ENCODE results near the gene UBL5.
"Not testable (repeated sequence)": the region's sequence is repeated elsewhere in the genome, so short reads cannot be mapped to it uniquely, and the experiment has no call there.

The UBL5 gene

DNA sequence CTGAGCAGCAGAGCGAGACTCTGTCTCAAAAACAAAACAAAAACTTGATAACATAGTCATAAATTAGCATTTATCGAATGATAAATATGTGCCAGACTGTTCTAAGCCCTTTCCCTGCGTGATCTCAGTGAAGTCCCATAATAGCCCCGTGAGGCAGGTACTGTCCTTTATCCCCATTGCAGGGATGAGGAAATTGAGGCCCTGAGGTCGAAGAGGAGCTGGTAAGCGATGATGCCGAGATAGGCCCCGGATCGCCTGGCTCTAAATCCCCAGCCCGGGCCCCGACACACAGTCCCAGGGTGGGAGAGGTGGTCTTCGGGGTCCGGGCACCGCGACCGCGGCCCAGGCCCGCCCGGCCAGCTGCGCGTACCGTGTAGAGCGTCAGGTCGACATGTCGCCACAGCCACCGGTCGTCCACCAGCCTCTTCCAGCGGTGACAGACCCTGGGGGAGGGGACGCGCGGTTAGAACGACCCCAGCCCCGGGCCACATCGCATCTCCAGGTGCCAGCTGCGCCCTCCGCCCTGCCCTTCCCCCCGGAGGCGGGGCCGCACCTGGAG, 9.5 kb upstream of the UBL5 start:
- DNase-seq = no peak

DNA sequence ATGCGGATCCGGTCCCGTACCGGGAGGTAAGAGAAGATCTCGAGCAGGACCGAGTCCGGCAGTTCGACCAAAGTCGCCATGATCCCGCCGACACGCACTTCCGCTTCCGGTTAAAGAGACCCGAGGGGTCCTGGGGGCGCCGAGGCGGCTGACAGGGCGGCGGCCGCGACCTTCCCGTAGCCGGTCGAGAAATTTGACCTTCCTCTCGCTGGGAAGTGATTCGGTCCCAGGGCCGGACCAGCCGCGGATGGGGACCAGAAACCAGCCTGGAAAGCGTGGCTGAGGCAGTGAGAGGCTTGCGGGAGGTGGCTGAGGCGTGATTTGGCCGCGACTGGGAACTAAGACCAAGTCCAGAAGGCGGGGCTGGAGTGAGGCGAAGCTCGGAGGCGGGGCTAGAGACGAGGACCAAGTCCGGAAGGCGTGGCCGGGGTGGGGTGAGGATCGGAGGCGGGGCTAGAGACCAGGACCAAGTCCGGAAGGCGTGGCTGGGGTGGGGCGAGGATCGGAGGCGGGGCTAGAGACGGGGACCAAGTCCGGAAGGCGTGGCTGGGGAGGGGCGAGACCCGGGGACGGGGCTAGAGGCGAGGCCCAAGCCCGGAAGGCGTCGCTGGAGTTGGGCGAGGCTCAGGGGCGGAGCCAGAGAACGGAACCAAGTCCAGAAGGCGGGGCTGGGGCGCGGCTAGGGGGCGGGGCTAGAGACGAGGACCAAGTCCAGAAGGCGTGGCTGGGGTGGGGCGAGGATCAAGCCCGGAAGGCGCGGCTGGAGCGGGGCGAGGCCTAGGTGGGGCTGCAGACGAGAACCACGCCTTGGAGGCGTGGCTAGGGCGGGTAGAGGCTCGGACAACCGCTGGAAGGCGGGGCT, 8.8 kb upstream of the UBL5 start, which contains the start of gene FBXL12:
Gene FBXL12, minus strand, starts transcription at position 346 of the 862 bp plus-strand sequence. Its CDS starts 266 bp downstream, at position 80.
- peak; percentile 88 for DNase-seq

DNA sequence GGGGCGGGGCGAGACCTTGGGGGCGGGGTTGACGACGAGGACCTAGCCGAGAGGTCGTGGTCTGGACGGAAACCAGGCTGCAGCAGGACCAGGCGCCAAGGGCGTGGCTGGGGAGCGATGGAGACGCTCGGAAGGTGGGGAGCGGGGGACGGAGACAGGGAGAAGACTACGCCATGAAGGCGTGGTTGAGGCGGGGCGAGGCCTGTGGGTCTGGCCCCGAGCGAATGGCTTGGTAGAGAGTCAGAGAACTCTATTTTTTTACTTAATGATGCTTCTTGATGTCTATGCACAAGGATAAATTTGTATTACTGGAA, 8.2 kb upstream of the UBL5 start:
- peak; percentile 80 for DNase-seq

DNA sequence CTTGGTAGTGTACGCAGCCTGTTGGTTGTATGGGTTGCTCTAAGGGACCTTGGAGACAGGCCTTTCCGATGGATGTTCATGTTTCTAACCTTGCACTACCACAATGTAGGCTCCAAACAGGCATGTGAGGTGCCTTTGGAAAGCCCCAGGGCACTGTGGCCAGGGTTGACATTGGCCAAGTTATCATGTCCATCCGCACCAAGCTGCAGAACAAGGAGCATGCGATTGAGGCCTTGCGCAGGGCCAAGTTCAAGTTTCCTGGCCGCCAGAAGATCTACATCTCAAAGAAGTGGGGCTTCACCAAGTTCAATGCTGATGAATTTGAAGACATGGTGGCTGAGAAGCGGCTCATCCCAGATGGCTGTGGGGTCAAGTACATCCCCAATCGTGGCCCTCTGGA, 7.7 kb upstream of the UBL5 start:
- DNase-seq = not testable (repeated sequence)

DNA sequence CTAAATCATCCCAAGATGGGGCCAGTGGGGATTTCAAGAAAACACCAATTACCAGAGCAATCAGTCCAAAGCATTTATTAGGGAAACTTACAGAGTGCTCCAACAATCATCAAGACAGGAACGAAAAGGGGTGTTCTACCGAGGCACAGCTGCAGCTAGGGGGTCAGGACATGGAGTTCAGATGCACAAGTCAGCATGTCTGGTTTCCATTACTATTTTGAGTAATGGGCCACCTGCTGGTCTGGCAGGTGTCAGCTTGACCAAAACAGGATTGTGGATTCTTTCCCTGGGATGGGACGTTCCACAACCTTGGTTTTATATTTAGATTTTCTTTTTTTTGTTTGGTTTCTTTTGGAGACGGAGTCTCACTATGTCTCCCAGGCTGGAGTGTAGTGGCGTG, 3.9 kb upstream of the UBL5 start:
- DNase-seq = no peak

DNA sequence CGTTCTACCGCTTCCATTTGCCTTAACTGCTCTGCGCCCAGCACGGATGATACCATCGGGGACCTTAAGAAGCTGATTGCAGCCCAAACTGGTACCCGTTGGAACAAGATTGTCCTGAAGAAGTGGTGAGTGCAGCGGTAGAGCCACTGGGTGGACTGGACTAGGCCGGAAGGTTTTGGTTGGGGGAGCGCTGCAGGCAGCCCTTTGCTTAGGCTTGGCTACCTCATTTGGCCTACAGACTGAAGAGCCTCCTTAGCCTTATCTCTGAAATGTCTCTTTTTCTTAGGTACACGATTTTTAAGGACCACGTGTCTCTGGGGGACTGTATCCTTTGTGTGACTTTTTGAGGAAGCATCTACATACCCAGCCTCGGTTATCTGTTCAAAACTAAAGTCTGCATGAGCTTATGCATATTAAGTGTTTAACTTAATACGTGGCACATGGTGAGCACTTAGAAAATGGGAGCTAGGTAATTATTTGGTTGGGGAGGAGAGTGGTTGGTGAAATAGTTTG, 889 bp downstream of the UBL5 start:
- DNase-seq = no peak

DNA sequence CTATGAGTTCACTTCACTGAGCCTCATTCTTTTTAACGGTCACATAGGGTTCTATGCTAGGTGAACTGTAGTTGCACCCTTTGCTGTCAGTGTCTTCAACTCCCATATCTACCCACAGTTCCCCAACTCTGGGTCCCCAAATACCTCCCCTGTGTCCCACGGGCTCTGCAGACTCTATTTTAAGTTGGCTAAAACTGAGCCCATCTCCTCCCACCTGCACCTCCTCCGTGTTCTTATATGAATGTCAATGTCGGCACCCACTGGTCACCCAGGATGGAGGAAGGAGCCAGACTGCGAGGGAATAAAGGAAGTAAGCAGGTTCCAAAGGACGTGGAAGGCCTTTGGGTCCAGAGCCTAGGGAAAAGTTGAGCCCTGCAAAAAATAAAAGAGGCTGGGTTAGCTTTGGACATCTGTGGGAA, 6.6 kb downstream of the UBL5 start:
- no peak for DNase-seq

DNA sequence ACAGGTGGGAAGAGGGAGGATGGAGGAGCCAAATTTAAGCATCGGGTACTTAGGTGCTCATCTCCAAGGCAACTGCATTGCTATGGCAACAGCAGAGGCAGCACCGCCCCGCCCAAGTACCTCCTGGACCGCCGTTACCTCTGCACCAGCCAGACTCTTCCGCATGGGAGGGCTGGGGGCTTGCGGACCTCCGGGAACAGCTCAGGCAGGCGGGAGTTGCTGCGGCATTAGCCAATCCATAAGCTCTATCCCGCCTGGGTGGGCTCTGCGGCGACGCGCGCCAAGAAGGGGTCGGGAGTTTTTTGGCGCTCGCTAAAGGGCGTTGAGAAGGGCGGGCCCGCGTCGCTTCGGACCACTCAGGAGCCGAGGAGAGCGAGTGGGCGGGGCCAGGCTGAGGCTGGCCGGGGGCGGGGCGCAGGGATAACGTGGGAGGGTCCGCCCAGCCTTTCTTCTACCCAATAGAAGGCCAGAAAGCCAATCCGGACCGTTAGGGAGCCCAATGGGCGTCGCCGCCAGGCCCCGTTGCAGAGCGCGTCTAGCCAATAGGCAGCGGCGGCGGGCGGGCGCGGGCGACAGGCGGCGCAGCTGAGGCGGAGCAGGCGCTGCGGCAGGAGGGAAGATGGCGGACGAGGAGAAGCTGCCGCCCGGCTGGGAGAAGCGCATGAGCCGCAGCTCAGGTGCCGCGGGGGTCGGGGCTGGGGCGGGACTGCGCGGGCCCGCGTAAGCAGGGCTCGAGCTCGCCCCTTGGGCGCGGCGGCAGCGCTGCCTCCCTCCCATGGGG, 7.2 kb downstream of the UBL5 start, which contains the start of gene PIN1:
Gene PIN1, plus strand, starts transcription at position 593 of the 781 bp plus-strand sequence. Its CDS starts 27 bp downstream, at position 620.
- peak; percentile 71 for DNase-seq

DNA sequence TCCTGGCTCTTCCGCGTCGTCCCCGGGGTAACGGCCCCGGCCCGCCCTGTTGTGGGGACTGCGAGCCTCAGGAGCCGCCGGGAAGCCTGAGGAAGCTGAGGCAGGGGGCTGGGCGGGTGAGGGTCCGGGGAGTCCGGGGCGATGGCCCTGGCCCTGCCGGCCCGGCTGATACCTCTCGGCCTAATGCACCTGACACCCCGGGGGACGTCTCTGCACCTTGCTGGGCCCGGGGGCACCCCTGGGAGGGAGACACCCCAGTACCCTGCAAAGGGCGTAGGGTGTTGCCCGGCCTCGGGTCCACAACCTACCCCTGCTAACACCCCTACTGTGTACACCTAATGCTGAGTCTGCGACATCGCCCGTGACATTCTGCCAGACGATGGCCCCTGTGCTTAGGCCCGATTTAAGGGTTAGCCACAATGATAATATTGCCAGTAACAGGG, 7.8 kb downstream of the UBL5 start:
- no peak for DNase-seq

DNA sequence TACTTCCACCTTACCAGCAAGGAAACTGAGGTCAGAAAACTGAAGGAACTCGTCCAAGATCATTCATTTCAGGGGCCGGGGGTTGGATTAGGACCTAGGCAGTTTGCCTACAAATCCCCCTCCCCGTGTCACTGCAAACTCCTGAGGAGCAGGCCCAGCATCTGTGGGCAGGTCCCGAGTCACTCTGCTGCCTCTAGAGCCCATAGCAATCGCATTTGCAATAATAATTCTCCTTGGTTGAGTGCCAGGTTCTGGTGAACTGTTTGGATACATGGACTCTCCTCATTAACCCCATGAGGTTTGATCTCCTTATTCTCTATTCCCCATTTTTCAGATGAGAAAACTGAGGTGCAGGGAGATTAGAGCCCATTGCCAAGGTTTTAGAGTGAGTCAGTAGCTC, 8.3 kb downstream of the UBL5 start:
- DNase-seq = no peak

DNA sequence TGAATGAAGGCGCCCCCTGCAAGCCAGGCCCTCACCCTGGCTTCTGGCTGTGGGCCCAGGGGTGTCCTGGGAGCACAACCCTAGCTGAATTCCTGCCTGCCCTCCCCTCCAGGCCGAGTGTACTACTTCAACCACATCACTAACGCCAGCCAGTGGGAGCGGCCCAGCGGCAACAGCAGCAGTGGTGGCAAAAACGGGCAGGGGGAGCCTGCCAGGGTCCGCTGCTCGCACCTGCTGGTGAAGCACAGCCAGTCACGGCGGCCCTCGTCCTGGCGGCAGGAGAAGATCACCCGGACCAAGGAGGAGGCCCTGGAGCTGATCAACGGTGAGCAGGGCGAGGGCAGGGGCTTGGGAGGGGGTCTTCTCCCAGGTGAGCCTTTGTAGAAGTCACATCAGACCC, 10.6 kb downstream of the UBL5 start:
- DNase-seq = no peak

DNA sequence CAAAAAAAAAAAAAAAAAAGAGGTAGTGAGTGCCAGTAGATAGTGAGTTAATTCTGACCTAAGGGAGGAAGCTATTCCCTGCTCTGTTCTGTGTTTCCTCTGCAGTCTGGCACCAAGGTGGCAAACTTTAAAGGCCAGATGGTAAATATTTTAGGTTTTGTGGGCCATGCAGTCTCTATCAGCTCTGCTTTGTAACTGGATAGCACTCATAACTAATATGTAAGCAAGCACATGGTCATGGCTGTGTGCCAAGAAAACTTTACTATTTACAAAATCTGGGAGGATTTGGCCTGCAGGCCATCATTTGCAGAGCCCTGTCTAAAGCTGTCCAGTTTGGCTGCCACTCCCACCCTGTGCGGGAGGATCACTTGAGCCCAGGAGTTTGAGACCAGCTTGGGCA, 11.7 kb downstream of the UBL5 start:
- no peak for DNase-seq

DNA sequence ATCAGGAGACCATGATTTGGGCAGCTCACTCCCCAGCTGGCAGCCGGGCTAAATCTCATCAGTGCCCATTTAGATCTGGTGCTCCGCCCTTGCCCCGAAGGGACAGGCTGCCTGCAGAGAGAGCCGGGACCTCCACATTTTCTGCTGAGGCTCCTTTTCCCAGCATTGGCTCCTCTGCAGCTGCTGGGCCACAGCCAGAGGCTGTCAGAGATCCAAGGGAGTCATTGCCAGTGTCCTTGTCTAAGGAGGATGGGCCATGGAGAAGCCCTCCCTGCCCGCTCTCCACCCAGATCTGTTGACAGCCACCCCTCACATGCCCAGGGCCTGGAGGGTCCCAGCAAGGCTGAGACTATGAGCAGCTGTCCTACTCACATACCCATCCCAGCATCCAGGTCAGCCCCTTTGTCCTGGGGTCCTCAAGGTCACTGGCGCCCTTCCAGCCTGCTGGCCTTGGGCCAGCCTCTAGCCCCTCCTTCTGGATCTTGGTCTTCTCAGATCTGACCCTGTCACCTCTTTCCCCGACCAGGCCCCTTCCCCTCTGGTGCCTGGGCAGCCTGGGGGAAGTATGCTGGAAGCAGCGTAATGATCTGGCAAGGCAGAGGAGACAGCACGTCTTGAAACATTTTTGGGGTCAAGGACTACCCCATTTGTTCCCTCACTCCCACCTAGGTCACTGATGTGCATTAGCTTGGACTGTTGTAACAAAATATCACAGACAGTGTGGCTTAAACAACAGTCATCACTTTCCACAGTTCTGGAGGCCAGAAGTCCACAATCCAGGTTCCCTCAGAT, 15.3 kb downstream of the UBL5 start:
- DNase-seq = no peak

DNA sequence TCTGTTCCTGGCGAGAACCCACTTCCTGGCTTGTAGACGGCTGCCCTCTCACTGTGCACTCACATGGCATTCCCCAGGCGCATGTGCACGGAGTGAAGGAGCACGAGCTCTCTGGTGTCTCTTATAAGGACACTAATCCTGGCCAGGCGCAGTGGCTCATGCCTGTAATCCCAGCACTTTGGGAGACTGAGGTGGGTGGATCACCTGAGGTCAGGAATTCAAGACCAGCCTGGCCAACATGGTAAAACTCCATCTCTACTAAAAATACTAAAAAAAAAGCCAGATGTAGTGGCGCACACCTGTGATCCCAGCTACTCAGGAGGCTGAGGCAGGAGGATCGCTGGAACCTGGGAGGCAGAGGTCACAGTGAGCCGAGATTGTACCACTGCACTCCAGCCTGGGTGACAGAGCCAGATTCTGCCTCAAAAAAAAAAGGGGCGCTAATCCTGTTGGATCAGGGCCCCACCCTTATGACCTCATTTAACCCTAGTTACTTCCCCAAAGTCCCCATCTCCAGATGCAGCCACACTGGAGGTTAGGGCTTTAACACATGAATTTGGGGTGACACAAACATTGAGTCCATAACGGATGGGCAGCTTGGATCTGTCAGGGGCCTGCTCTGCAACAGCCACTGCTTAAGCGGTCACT, 16.0 kb downstream of the UBL5 start:
- not testable (repeated sequence) for DNase-seq

DNA sequence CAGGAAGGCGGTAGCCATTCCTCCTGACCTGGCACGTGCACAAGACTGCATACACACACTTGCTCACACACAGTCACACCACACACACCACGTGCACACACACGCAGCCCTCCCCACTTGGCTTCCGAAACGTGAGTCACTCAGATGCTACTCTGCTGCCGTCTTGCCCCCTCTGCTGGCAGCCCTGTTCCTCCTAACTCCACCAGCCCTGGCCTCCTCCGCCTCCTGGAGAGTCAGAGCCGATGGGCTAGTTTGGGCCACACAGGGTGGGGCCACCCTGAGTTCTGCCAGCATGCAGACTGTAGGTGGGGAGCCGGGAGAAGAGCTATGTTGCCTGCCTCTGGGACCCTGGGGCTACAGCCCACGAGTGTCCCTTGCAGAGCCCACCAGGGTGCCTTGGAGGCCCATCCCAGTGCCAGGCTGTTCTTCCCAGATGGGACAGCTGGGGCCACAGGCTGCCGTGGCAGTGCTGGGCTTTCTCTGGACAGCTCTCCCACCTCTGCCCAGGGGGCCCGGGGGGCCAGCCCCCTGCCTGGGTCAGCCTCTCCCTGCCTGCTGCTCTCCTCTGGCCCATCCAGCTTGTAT, 19.5 kb downstream of the UBL5 start:
- DNase-seq = no peak

DNA sequence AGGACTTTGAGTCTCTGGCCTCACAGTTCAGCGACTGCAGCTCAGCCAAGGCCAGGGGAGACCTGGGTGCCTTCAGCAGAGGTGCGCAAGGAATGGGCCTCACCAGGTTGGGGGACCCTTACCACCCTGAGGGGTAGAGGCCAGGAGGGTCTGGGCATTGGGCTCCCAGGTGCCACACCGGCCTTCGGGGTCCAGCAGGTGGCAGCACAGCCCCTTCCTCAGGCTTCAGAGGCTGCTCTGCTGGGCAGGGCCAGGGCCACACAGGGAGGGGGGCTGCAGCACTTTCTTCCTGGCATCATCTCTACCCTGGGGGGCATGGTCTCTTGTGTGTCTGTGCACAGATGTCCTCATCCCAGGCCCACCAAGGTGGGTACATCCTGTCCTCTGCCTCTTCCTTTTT, 20.3 kb downstream of the UBL5 start:
- no peak for DNase-seq

DNA sequence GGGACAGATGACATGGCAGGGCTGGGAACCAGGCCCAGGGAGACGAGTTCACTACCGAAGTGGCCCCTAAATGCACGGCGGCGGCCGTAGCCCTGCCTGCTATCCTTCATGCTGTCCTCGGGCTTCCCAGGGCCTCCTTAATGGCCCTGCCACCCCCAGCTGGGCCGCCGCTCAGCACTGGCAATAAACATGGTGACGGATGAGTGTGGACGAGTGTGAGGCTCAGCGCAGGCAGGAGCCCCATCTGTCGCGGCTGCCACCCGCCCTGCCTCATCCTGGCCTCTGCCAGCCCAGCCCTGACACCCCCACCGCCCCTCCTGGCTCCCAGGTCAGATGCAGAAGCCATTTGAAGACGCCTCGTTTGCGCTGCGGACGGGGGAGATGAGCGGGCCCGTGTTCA, 21.0 kb downstream of the UBL5 start:
- no peak for DNase-seq

DNA sequence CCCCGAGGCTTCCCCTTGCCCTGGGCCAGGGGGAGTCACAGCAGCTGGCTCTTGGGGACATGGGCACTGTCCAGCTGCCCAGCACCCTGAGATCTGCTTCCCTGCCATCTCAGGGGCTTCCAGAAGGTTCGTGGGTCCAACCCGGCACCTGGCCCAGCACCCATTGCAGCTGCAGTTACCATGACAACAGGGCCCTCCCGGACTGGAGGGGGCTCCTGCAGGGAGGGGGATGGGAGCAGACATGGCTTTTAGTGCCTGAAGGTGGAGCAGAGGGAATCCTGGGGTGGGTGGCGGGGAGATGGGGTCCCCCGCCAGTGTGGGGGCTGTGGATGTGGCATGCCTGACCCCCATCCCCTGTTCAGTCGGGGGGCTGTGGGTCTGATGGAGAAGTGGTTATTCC, 22.1 kb downstream of the UBL5 start:
- DNase-seq = no peak

DNA sequence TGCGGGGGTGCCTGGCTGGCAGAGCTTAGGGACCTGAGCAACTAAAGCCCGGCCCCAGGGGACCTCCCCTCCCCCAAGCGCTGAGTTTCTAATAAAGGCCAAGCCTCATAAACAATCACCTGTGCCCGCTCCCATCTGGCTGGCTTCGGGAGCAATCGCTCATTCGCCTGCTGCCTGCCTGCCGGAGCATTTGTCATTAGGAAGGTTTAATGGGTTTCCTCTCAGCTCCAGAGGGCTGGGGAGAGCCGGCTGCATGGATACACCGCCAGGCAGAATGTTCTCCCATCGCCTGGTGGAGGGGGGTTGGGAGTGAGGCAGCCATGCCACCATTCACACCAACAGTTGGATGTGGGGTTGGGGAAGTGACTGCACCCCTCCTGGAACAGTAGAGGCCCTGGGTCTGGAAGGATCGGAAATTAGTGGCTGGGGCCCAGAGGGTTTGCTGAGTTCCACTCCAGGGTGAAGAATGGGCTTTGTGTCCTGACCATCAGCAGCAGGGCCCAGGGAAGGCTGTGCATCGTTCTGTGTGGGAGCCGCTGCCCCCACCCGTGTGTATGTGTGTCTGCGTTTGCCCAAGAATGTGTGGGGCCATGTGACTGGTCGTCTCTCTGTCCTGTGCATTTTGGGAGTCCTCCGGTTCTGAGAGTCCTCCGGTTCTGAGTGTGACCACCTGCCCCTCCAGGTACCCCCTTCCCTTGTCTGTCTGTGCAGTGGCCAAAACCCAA, 22.7 kb downstream of the UBL5 start:
- no peak for DNase-seq

DNA sequence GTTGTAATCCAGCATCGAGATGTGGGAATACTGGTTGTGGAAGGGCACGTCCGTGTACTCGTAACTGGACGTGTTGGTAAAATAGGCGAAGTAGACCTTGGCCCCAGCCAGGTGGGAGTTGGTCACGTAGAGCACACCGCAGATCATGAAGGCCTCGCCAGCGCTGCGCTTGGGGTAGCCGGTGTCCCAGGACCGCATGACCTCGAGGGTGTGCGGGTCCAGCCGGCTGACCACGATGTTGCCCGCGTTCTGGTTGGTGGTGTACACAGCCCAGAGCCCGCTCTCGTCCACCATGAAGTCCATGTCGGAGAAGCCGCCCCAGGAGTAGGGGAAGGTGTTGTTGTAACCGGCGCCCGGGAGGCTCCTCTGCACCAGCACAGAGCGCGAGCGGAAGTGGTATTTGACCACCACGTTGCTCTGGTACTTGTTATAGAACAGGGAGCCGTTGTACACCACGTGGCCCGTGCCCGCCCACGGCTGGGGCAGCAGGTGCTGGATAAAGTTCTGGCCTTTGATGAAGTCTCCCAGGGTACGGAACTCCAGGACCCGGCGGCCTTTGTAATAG, 26.6 kb downstream of the UBL5 start:
- DNase-seq = no peak

DNA sequence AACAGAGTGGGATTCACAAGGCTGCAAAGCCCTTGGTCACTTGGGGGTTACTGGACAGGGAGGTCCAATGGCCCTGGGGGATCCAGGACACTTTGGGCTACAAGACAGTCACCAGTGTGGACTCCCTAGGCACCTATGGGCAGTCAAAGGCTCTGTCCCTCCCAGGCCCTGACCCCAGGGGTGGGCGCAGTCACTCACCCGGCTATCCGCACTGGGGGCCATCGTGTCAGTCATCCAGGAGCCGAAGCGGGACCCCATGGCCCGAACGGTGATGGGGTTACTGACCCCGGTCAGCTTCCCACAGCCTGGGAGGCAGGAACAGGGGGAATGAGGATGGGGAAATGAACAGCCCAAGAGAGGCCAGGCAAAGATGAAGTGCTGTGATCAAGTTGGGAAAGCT, 28.9 kb downstream of the UBL5 start:
- no peak for DNase-seq

Measured in NCI-H187 treated with DMSO at 0.1 percent for 48 hours (cell line).